K562 (cell line): ENCODE data around the gene C1orf56. TPM values are rescaled to one million over a fixed set of nuclear protein-coding genes. Genes with fewer than 3 reads are reported as not detected.

ENCODE experiments used
- ATAC-seq: fragments of 200-7000 bp; cut with Tn5 transposase; 3 replicates; pipeline ENCODE4 v1.9.1; 2020; ENCODE audit warnings: moderate library complexity
- BruUV-seq: library from RNA; stranded (reverse); fragments of 400-500 nt; replicated peaks from 2 replicates; lab custom pipeline; 2021; lab: Mats Ljungman, UMichigan
- CTCF ChIA-PET: fragments of 300-600 bp; formaldehyde crosslinking; extraction: SDS; loops from one replicate; lab custom pipeline; 2021; ENCODE audit warnings: low intra/inter-chr PET ratio; lab: Yijun Ruan, JAX
- POLR2A ChIA-PET: fragments of 300-600, 350-650 bp; sonication (Branson Sonifier 250); formaldehyde crosslinking; extraction: SDS; loops from one replicate; lab custom pipeline; 2021; ENCODE audit warnings: antibody characterized with exemption, inconsistent platforms; lab: Yijun Ruan, JAX
- DNase-seq, 4 experiments: peaks; one replicate each; pipeline versions ENCODE4 v3.0.0 to v3.0.0-alpha.2; 2011 to 2018; ENCODE audit warnings: low spot score in 3 of 4, mixed read lengths in 3 of 4; ENCODE audit errors: extremely low read depth in 1 of 4
- FAIRE-seq: peaks from 2 replicates; lab custom pipeline; 2011; peaks lifted over from hg19 to GRCh38; lab: Jason Lieb, UNC
- H2AFZ ChIP-seq: 2 replicates; pipeline ENCODE4 v1.6.0; 2011; ENCODE audit warnings: low read depth, low read length, control low read depth, inconsistent platforms
- H3K27ac ChIP-seq: fragments of 200-600 bp; 3 replicates; pipeline ENCODE4 v1.8.0; 2011; ENCODE audit warnings: low read depth, mild to moderate bottlenecking, control low read depth, inconsistent platforms, low read length, moderate library complexity, mixed read lengths; ENCODE audit errors: extremely low read depth
- H3K27me3 ChIP-seq, 2 experiments: fragments of 300-600 bp in 1 of 2; 2 replicates in 1 of 2; 3 replicates in 1 of 2; pipeline versions ENCODE4 v1.6.0 to v1.8.0; 2011; ENCODE audit warnings: inconsistent platforms in 2 of 2, low read length in 2 of 2, mild to moderate bottlenecking in 1 of 2, mixed read lengths in 1 of 2, moderate library complexity in 1 of 2; ENCODE audit not compliant: control insufficient read depth in 2 of 2, insufficient read depth in 2 of 2
- H3K36me3 ChIP-seq: fragments of 300-600 bp; 3 replicates; pipeline ENCODE4 v1.8.0; 2011; ENCODE audit warnings: mild to moderate bottlenecking, low read length, inconsistent platforms; ENCODE audit not compliant: control insufficient read depth, insufficient read depth
- H3K4me1 ChIP-seq, 2 experiments: fragments of 200-600 bp in 1 of 2; replicated peaks in 1 of 2; 2 replicates in 1 of 2; 3 replicates in 1 of 2; pipeline versions ENCODE4 v1.5.1 to v1.8.0; 2011; ENCODE audit warnings: inconsistent platforms in 2 of 2, low read length in 2 of 2, mild to moderate bottlenecking in 1 of 2, mixed read lengths in 1 of 2, moderate library complexity in 1 of 2; ENCODE audit not compliant: control insufficient read depth in 2 of 2, insufficient read depth in 2 of 2
- H3K4me2 ChIP-seq: 2 replicates; pipeline ENCODE4 v1.6.1; 2011; ENCODE audit warnings: low read length, control low read depth, inconsistent platforms, mixed read lengths; ENCODE audit not compliant: insufficient read depth
- H3K4me3 ChIP-seq: fragments of 200-600 bp; sonication (generic), shearing (Covaris generic); 2 replicates; pipeline ENCODE4 v1.5.1; 2016; ENCODE audit warnings: control low read depth, inconsistent platforms
- H3K79me2 ChIP-seq: fragments of 200-600 bp; 3 replicates; pipeline ENCODE4 v1.8.0; 2011; ENCODE audit warnings: low read length, inconsistent platforms; ENCODE audit not compliant: control insufficient read depth, insufficient read depth
- H3K9ac ChIP-seq, 2 experiments: 2 replicates each; pipeline versions ENCODE4 v1.6.0 to v1.6.1; 2011; ENCODE audit warnings: low read depth in 2 of 2, low read length in 2 of 2, control low read depth in 1 of 2, inconsistent platforms in 1 of 2, mild to moderate bottlenecking in 1 of 2, mixed read lengths in 1 of 2; ENCODE audit not compliant: insufficient read depth in 1 of 2
- H3K9me1 ChIP-seq: one replicate; pipeline ENCODE4 v1.6.0; 2011; ENCODE audit warnings: inconsistent platforms, mild to moderate bottlenecking, low read length, moderate library complexity; ENCODE audit not compliant: control insufficient read depth, insufficient read depth
- H3K9me3 ChIP-seq: replicated peaks from 2 replicates; pipeline ENCODE4 v1.5.1; 2011; ENCODE audit warnings: low read depth, low read length, inconsistent platforms; ENCODE audit not compliant: control insufficient read depth, insufficient read depth
- H4K20me1 ChIP-seq: replicated peaks from 2 replicates; pipeline ENCODE4 v1.6.1; 2011; ENCODE audit warnings: low read length, inconsistent platforms, mixed read lengths; ENCODE audit not compliant: control insufficient read depth, insufficient read depth
- E2F5 ChIP-seq: sonication (generic); formaldehyde crosslinking; IDR thresholded peaks from 2 replicates; pipeline ENCODE4 v1.8.0; 2022; ENCODE audit warnings: mild to moderate bottlenecking, missing genetic modification reagents
- ESRRA ChIP-seq: fragments of 450-650 bp; IDR thresholded peaks from 2 replicates; pipeline ENCODE4 v1.6.1; 2014; ENCODE audit warnings: low read depth, mild to moderate bottlenecking, moderate library complexity, borderline replicate concordance
- EWSR1 ChIP-seq: fragments of 450-650 bp; IDR thresholded peaks from 2 replicates; pipeline ENCODE4 v1.6.1; 2018; ENCODE audit warnings: borderline replicate concordance, mild to moderate bottlenecking, low read depth, moderate library complexity; ENCODE audit not compliant: partially characterized antibody
- GATAD2A ChIP-seq: fragments of 450-650 bp; IDR thresholded peaks from 2 replicates; pipeline ENCODE4 v1.6.1; 2017
- HDAC3 ChIP-seq: fragments of 450-650 bp; IDR thresholded peaks from 2 replicates; pipeline ENCODE4 v1.6.1; 2018; ENCODE audit warnings: borderline replicate concordance, mild to moderate bottlenecking, moderate library complexity; ENCODE audit not compliant: partially characterized antibody
- HDAC8 ChIP-seq: fragments of 450-650 bp; IDR thresholded peaks from 2 replicates; pipeline ENCODE4 v1.6.1; 2016; ENCODE audit warnings: mild to moderate bottlenecking, missing genetic modification characterization, moderate library complexity, missing compliant biosample characterization
- HMGN3 ChIP-seq: IDR thresholded peaks from 2 replicates; pipeline ENCODE4 v1.6.1; 2011; ENCODE audit warnings: borderline replicate concordance, low read depth, mild to moderate bottlenecking, mixed read lengths, low read length; ENCODE audit not compliant: insufficient read length; ENCODE audit errors: extremely low read depth
- IRF9 ChIP-seq: fragments of 450-650 bp; IDR thresholded peaks from 2 replicates; pipeline ENCODE4 v1.6.1; 2016; ENCODE audit warnings: missing biosample characterization, missing genetic modification characterization
- MTA3 ChIP-seq: fragments of 450-650 bp; formaldehyde crosslinking; IDR thresholded peaks from 2 replicates; pipeline ENCODE4 v1.6.1; 2017; ENCODE audit warnings: mild to moderate bottlenecking, borderline replicate concordance
- MYNN ChIP-seq, 2 experiments: sonication (generic); formaldehyde crosslinking in 1 of 2; IDR thresholded peaks; 2 replicates each; pipeline versions ENCODE4 v1.5.0 to v1.6.1; 2016 to 2020; ENCODE audit warnings: antibody characterized with exemption in 1 of 2, missing genetic modification reagents in 1 of 2
- NFIC ChIP-seq: fragments of 450-650 bp; IDR thresholded peaks from 2 replicates; pipeline ENCODE4 v1.6.1; 2017; ENCODE audit warnings: mild to moderate bottlenecking, inconsistent platforms
- NRF1 ChIP-seq, 2 experiments: fragments of 450-650 bp; IDR thresholded peaks in 1 of 2; conservative IDR thresholded peaks in 1 of 2; 2 replicates each; pipeline ENCODE4 v1.6.1; 2014; ENCODE audit warnings: mild to moderate bottlenecking in 2 of 2
- POLR2B ChIP-seq: fragments of 450-650 bp; IDR thresholded peaks from 2 replicates; pipeline ENCODE4 v1.6.1; 2018; ENCODE audit warnings: low read depth; ENCODE audit not compliant: partially characterized antibody
- PRPF4 ChIP-seq: fragments of 200-400 bp; formaldehyde crosslinking; IDR thresholded peaks from one replicate; pipeline ENCODE4 v1.6.1; 2017; ENCODE audit warnings: low read length, low read depth, mild to moderate bottlenecking; ENCODE audit not compliant: insufficient read depth, poor library complexity, severe bottlenecking
- ZNF282 ChIP-seq: sonication (generic); formaldehyde crosslinking; IDR thresholded peaks from 2 replicates; pipeline ENCODE4 v1.8.1; 2023; ENCODE audit warnings: missing genetic modification reagents
- ZNF41 ChIP-seq: fragments of 250-450 bp; sonication (Bioruptor Pico); conservative IDR thresholded peaks from 2 replicates; pipeline ENCODE4 v1.4.0; 2020; ENCODE audit warnings: mild to moderate bottlenecking
- ZNF592 ChIP-seq: fragments of 450-650 bp; IDR thresholded peaks from 2 replicates; pipeline ENCODE4 v1.6.1; 2017; ENCODE audit warnings: antibody characterized with exemption, mild to moderate bottlenecking
- WGBS: fragments of 100-300 bp; shearing (Covaris generic); methylation state at CpG from one replicate; pipeline ENCODE4 v1.1.6; 2016; ENCODE audit warnings: low coverage, mixed read lengths; ENCODE audit not compliant: insufficient coverage; ENCODE audit errors: missing lambda C conversion rate; 5-methylcytosine and 5-hydroxymethylcytosine counted together
- in situ Hi-C: fragments of 300-500 bp; cut with MboI; formaldehyde crosslinking; loops from 4 replicates; pipeline ENCODE4 v1.15.0; 2018; ENCODE audit warnings: inconsistent platforms, mixed read lengths
- intact Hi-C: fragments of 100-400 bp; cut with micrococcal nuclease; formaldehyde crosslinking; loops from 2 replicates; pipeline ENCODE4 v1.14.2; 2022
- polyA plus RNA-seq, 8 experiments: library from polyadenylated mRNA; depleted of rRNA in 4 of 8; stranded (reverse) in 5 of 8; unstranded in 3 of 8; fragments of >200 nt; fragmentation: Nextera tagmentation in 2 of 8; fragmentation: Illumina TruSeq in 1 of 8; extraction: Ambion mirVana in 2 of 8; extraction: Trizol in 1 of 8; gene quantifications; 2 replicates each; pipeline versions ENCODE4 v1.2.1 to v1.2.3, GENCODE V29; 2011 to 2014; ENCODE audit warnings: inconsistent platforms in 1 of 8, missing spikeins in 1 of 8
- total RNA-seq, 7 experiments: library from RNA; depleted of rRNA in 6 of 7; stranded (reverse); fragments of >200 nt in 6 of 7; fragmentation: Illumina TruSeq in 2 of 7; extraction: Trizol in 2 of 7; gene quantifications; 2 replicates each; pipeline versions ENCODE4 v1.2.1 to v1.2.3, GENCODE V29; 2011 to 2021; ENCODE audit warnings: low replicate concordance in 1 of 7

C1orf56 gene
- total and polyA plus RNA-seq, 9 of the 15 experiments (the other 6 are each of a cell fraction or from before 2014, with no cell fraction given) = 0.18 to 15.7 (median 1.1) TPM

- in situ Hi-C loops = no loop called here
- POLR2A ChIA-PET = interaction anchor here (0.5 kb wide), 1 partner anchor 752 kb away, joined by 3 read pairs; no protein-coding TSS in a partner anchor
- intact Hi-C loops = loop anchor here (2.0 to 5.0 kb wide), 3 partner anchors 29 to 64 kb away; partner anchors contain the start of genes CDC42SE1 and GABPB2
- Histone ChIP-seq H3K9ac (peak overlapping the region; percentile 57 to 88; a peak in 3 of 4 replicates), H3K4me2 (peak overlapping the region; percentile 100), H3K79me2 (peaks cover 49% of the 10 kb centered on the region), H3K27me3 (no peaks in the 10 kb centered on the region), H2AFZ (peak overlapping the region; percentile 89), H3K4me1 (peaks cover 33 to 42% of the 10 kb centered on the region in 2 experiments), H3K4me3 (peak overlapping the region; percentile 87), H3K27ac (peak overlapping the region; percentile 75), H3K9me1 (no peaks in the 10 kb centered on the region), H3K36me3 (peaks cover 11% of the 10 kb centered on the region; the same call in 2 of the 3 replicates), H4K20me1 (no peaks in the 10 kb centered on the region), H3K9me3 (no peaks in the 10 kb centered on the region)
- CTCF ChIA-PET = interaction anchor here (1.9 kb wide), 1 partner anchor 28 kb away, joined by 12 read pairs; no protein-coding TSS in a partner anchor
- no peak for ATAC-seq
- 3% methylated on average over 4 of the region's 4 CpGs for WGBS
- DNase-seq = no peak
- BruUV-seq = no TSS peak
- FAIRE-seq = no peak
- no peak for TF ChIP-seq HDAC8 (tag)
- no peak for TF ChIP-seq ZNF282 (CRISPR knock-in tag)
- TF ChIP-seq GATAD2A = no peak
- no peak for TF ChIP-seq IRF9
- no peak for TF ChIP-seq NFIC
- no peak for TF ChIP-seq HMGN3
- TF ChIP-seq EWSR1 = no peak
- TF ChIP-seq E2F5 (CRISPR knock-in tag) = no peak
- no peak for TF ChIP-seq ESRRA
- no peak for TF ChIP-seq MTA3
- TF ChIP-seq NRF1 (conservative IDR thresholded peaks at IDR 0.05 in 1 of 2, IDR thresholded peaks at IDR 0.05 in 1 of 2) = no peak
- TF ChIP-seq HDAC3 = no peak
- TF ChIP-seq ZNF41 = no peak
- TF ChIP-seq MYNN (IDR thresholded peaks at IDR 0.05) = no peak
- TF ChIP-seq MYNN (CRISPR knock-in tag; IDR thresholded peaks at IDR 0.05) = no peak
- no peak for TF ChIP-seq PRPF4
- peak; percentile 22; the same call in 1 of the 2 replicates for TF ChIP-seq ZNF592
- TF ChIP-seq POLR2B = no peak
These were observed 39.7 kb upstream of the C1orf56 start for GRCh38 chr1:151007853-151008243.
